KMS-11 (cell line): ENCODE results near the gene FHIT.

Source experiments
- H2AFZ ChIP-seq: fragments of 200-600 bp; sonication (generic); 2 replicates; pipeline ENCODE4 v1.6.1; 2016; ENCODE audit warnings: antibody characterized with exemption, mixed run types, low read depth
- H3K27ac ChIP-seq: fragments of 200-600 bp; sonication (generic); 2 replicates; pipeline ENCODE4 v1.6.1; 2016; ENCODE audit warnings: mild to moderate bottlenecking, mixed run types
- H3K27me3 ChIP-seq: fragments of 200-600 bp; sonication (generic); 2 replicates; pipeline ENCODE4 v1.6.1; 2017; ENCODE audit warnings: mild to moderate bottlenecking, low read depth, mixed run types, moderate library complexity; ENCODE audit not compliant: insufficient read depth
- H3K36me3 ChIP-seq: fragments of 200-600 bp; sonication (generic); 2 replicates; pipeline ENCODE4 v1.6.1; 2017; ENCODE audit warnings: mild to moderate bottlenecking, mixed run types; ENCODE audit not compliant: insufficient read depth
- H3K4me1 ChIP-seq: fragments of 200-600 bp; sonication (generic); 2 replicates; pipeline ENCODE4 v1.6.1; 2016; ENCODE audit warnings: mild to moderate bottlenecking, low read depth, mixed run types; ENCODE audit not compliant: poor library complexity, severe bottlenecking
- H3K4me2 ChIP-seq: fragments of 200-600 bp; sonication (generic); 2 replicates; pipeline ENCODE4 v1.7.0; 2016; ENCODE audit warnings: mild to moderate bottlenecking, mixed run types
- H3K4me3 ChIP-seq: fragments of 200-600 bp; sonication (generic); IDR thresholded peaks from 2 replicates; pipeline ENCODE4 v1.6.1; 2017; ENCODE audit warnings: low read depth, low read length, mixed read lengths; ENCODE audit not compliant: insufficient read depth
- H3K79me2 ChIP-seq: fragments of 200-600 bp; sonication (generic); 2 replicates; pipeline ENCODE4 v1.6.1; 2016; ENCODE audit warnings: low read depth, mixed run types; ENCODE audit not compliant: insufficient read depth
- H3K9ac ChIP-seq: fragments of 200-600 bp; sonication (generic); 2 replicates; pipeline ENCODE4 v1.6.1; 2016; ENCODE audit warnings: mild to moderate bottlenecking, mixed run types
- H4K20me1 ChIP-seq: fragments of 200-600 bp; sonication (generic); 2 replicates; pipeline ENCODE4 v1.6.1; 2016; ENCODE audit warnings: mild to moderate bottlenecking, mixed run types; ENCODE audit not compliant: insufficient read depth
- CTCF ChIP-seq: fragments of 200-600 bp; sonication (generic); conservative IDR thresholded peaks from 2 replicates; pipeline ENCODE4 v1.6.1; 2017; ENCODE audit warnings: low read depth, mild to moderate bottlenecking, antibody characterized with exemption, low read length, moderate library complexity, mixed read lengths

Gene FHIT

GRCh38 chr3:60435941-60436650 is 815.2 kb downstream of the FHIT start:
- Histone ChIP-seq H3K27ac (no peak overlapping the region), H3K79me2 (no peaks in the 10 kb centered on the region)

GRCh38 chr3:60434950-60435349 is 816.3 kb downstream of the FHIT start:
- no peak overlapping the region for H3K4me2 ChIP-seq
- H3K27ac ChIP-seq: no peak overlapping the region
- H3K4me3 ChIP-seq: no peak overlapping the region
- no peak for TF ChIP-seq CTCF
- no peaks in the 10 kb centered on the region for H4K20me1 ChIP-seq
- no peak overlapping the region for H3K9ac ChIP-seq
- H2AFZ ChIP-seq: no peak overlapping the region
- H3K79me2 ChIP-seq: no peaks in the 10 kb centered on the region
- no peaks in the 10 kb centered on the region for H3K36me3 ChIP-seq
- no peaks in the 10 kb centered on the region for H3K4me1 ChIP-seq
- H3K27me3 ChIP-seq: no peaks in the 10 kb centered on the region

More at GRCh38 chr3:60435941-60436650, 815.2 kb downstream of the FHIT start:
- no peak overlapping the region for H2AFZ ChIP-seq
- no peaks in the 10 kb centered on the region for H3K27me3 ChIP-seq
- H4K20me1 ChIP-seq: no peaks in the 10 kb centered on the region
- H3K4me3 ChIP-seq: no peak overlapping the region
- H3K4me1 ChIP-seq: no peaks in the 10 kb centered on the region
- no peak for TF ChIP-seq CTCF
- no peak overlapping the region for H3K4me2 ChIP-seq
- H3K36me3 ChIP-seq: no peaks in the 10 kb centered on the region
- H3K9ac ChIP-seq: no peak overlapping the region

- Histone ChIP-seq H3K4me3 (no peak overlapping the region), H3K4me2 (no peak overlapping the region), H3K36me3 (no peaks in the 10 kb centered on the region), H3K27ac (no peak overlapping the region), H3K9ac (no peak overlapping the region), H4K20me1 (no peaks in the 10 kb centered on the region), H3K27me3 (no peaks in the 10 kb centered on the region), H2AFZ (no peak overlapping the region), H3K4me1 (no peaks in the 10 kb centered on the region), H3K79me2 (no peaks in the 10 kb centered on the region)
- TF ChIP-seq CTCF: no peak
Observed at GRCh38 chr3:60434323-60434722, 816.9 kb downstream of the FHIT start.

- no peaks in the 10 kb centered on the region for H4K20me1 ChIP-seq
- H3K4me2 ChIP-seq: no peak overlapping the region
- H3K27me3 ChIP-seq: no peaks in the 10 kb centered on the region
- no peaks in the 10 kb centered on the region for H3K4me1 ChIP-seq
- no peak overlapping the region for H3K4me3 ChIP-seq
- no peak for TF ChIP-seq CTCF
- H3K27ac ChIP-seq: no peak overlapping the region
- H3K9ac ChIP-seq: no peak overlapping the region
- no peak overlapping the region for H2AFZ ChIP-seq
- H3K36me3 ChIP-seq: no peaks in the 10 kb centered on the region
- H3K79me2 ChIP-seq: no peaks in the 10 kb centered on the region
Observed at GRCh38 chr3:60431599-60431958, 819.7 kb downstream of the FHIT start.
